ENCODE data around the gene ANKRD52.

DNA sequence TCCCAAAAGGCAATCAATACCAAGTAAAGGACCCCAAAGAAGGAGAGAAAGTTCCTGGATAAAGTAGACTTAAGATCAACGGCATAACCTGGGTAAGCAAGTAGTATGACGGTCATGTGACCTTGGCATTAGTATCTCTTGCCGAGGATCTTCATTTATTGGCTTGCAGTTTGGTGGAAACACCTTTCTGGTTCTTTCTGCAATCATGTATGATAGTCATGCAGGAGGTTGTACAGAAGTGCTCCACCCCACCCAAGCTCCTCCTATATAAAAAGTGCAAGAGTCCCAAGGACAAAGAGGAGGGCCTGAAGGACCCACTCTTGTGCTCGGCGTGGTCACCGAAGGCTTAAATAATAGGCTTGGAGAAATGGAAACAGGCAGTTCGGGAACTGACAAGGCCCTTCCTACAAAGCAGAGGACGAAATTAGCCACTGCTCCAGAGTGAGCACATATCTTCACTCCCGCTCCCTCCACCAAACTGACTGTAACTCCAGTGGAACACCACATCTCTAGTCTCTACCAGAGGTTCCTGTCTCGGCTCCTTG lies 41.2 kb upstream of the ANKRD52 start:
- TF ChIP-seq, protein P1, sequence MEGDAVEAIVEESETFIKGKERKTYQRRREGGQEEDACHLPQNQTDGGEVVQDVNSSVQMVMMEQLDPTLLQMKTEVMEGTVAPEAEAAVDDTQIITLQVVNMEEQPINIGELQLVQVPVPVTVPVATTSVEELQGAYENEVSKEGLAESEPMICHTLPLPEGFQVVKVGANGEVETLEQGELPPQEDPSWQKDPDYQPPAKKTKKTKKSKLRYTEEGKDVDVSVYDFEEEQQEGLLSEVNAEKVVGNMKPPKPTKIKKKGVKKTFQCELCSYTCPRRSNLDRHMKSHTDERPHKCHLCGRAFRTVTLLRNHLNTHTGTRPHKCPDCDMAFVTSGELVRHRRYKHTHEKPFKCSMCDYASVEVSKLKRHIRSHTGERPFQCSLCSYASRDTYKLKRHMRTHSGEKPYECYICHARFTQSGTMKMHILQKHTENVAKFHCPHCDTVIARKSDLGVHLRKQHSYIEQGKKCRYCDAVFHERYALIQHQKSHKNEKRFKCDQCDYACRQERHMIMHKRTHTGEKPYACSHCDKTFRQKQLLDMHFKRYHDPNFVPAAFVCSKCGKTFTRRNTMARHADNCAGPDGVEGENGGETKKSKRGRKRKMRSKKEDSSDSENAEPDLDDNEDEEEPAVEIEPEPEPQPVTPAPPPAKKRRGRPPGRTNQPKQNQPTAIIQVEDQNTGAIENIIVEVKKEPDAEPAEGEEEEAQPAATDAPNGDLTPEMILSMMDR (IDR thresholded peaks at IDR 0.05), result no peak
- TF ChIP-seq POLR2A (IDR thresholded peaks at IDR 0.05) (no peak), EP300 (IDR thresholded peaks at IDR 0.05) (no peak)
